ENCODE data around the gene KCNE2. TPM values are rescaled to one million over a fixed set of nuclear protein-coding genes. Genes with fewer than 3 reads are reported as not detected.

The KCNE2 gene
- total and polyA plus RNA-seq, 10 donors = 0.13 TPM; not detected in 9

DNA sequence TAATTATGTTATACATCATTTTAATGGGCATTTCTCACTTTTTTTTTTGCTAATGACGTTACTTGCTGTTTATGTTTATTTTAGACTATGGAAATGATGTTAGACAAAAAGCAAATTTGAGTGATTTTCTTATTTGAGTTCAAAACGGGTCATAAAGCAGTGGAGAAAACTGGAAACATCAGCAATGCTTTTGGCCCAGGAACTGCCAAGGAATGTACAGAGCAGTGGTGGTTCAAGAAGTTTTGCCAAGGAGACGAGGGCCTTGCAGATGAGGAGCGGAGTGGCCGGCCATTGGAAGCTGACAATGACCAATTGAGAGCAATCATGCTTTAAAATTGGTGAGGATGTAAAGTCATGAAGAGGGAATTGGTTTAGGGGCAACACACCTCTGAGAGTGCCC is 32.1 kb upstream of the KCNE2 start:
- intact Hi-C loops (cut with DNase I; ENCODE audit: low total_unique reads) = no loop called here
- DNase-seq = no peak
- H3K27ac ChIP-seq = no peak overlapping the region
- WGBS, 5 donors = 78 to 85% (median 83%) methylated on average over 5 of the region's 5 CpGs
- peaks cover 0 to 11% (median 0%) of the 10 kb centered on the region in 8 donors for H3K9me3 ChIP-seq
- no peaks in the 10 kb centered on the region for H3K36me3 ChIP-seq
- H3K4me1 ChIP-seq = peaks cover 0 to under 1% (median 0%) of the 10 kb centered on the region in 6 donors
- H3K27me3 ChIP-seq (replicated peaks in 1 of 7) = no peaks in the 10 kb centered on the region
- TF ChIP-seq POLR2A (IDR thresholded peaks at IDR 0.05) (no peak), POLR2AphosphoS5 (IDR thresholded peaks at IDR 0.05) (no peak)
- TF ChIP-seq, protein P1, sequence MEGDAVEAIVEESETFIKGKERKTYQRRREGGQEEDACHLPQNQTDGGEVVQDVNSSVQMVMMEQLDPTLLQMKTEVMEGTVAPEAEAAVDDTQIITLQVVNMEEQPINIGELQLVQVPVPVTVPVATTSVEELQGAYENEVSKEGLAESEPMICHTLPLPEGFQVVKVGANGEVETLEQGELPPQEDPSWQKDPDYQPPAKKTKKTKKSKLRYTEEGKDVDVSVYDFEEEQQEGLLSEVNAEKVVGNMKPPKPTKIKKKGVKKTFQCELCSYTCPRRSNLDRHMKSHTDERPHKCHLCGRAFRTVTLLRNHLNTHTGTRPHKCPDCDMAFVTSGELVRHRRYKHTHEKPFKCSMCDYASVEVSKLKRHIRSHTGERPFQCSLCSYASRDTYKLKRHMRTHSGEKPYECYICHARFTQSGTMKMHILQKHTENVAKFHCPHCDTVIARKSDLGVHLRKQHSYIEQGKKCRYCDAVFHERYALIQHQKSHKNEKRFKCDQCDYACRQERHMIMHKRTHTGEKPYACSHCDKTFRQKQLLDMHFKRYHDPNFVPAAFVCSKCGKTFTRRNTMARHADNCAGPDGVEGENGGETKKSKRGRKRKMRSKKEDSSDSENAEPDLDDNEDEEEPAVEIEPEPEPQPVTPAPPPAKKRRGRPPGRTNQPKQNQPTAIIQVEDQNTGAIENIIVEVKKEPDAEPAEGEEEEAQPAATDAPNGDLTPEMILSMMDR (IDR thresholded peaks at IDR 0.05 in 8 of 11, conservative IDR thresholded peaks at IDR 0.05 in 3 of 11) = no peak
- H3K4me3 ChIP-seq = no peak overlapping the region

DNA sequence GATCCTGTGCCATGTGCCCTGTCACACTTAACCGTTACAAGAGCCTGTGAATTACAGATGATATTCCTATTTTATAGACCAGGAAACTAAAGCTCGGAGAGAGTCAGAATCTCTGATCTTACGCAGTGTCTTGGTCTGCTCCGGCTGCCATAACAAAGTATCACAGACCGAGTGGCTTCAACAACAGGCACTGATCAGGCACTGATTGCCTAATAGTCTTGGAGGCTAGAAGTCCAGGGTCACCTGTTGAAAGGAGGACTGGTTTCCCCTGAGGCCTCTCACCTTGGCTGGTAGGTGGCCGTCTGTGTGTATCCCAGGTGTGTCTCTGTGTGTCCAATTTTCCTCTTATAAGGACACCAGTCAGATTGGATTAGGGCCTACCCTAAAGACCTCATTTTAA is 31.5 kb upstream of the KCNE2 start:
- Histone ChIP-seq H3K27me3 (replicated peaks in 1 of 7) (no peaks in the 10 kb centered on the region), H3K36me3 (no peaks in the 10 kb centered on the region), H3K27ac (no peak overlapping the region), H3K4me3 (no peak overlapping the region), H3K9me3 (peaks cover 0 to 11% (median 0%) of the 10 kb centered on the region in 8 donors), H3K4me1 (peaks cover 0 to 5% (median 0%) of the 10 kb centered on the region in 6 donors)
- TF ChIP-seq, protein P1 (IDR thresholded peaks at IDR 0.05 in 8 of 11, conservative IDR thresholded peaks at IDR 0.05 in 3 of 11) = no peak
- no peak for TF ChIP-seq POLR2AphosphoS5 (IDR thresholded peaks at IDR 0.05)
- TF ChIP-seq POLR2A (IDR thresholded peaks at IDR 0.05) = no peak
- 87 to 96% (median 94%) methylated on average over 6 of the region's 6 CpGs for WGBS, 5 donors
- DNase-seq = no peak
- intact Hi-C loops (cut with DNase I; ENCODE audit: low total_unique reads) = no loop called here

DNA sequence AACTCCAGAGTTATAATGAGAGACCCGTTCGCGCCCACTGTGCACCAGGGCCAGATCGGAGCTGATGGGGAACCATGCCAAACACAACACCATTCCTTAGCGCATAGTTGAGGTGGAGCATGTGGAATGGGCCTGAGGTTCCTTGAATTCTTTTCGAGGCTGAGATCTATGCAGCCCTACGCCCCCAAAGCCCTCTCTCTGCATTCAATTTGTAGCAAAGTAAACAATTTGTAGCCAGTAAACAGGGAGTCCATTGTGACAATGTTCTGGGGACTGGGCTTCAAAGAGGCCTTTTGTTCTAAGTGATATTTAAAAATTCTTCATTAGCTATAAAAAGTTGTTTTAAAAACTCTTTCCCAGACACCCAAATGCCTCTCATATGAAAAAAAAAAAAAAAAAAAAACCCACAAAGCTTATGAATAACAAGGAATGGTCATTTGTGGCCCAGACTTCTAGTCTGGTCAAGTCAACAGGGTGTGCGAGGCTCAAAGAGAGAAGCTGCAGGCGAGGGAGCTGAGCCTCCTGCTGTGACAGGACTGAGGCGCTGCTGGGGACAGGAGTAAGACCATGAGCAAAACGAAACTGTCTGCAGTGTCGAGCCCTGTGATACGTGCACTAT is 30.6 kb upstream of the KCNE2 start:
- TF ChIP-seq, protein P1 (IDR thresholded peaks at IDR 0.05 in 8 of 11, conservative IDR thresholded peaks at IDR 0.05 in 3 of 11) = no peak
- no peak overlapping the region for H3K27ac ChIP-seq
- peaks cover 0 to 5% (median 0%) of the 10 kb centered on the region in 6 donors for H3K4me1 ChIP-seq
- 89 to 93% (median 90%) methylated on average over 13 of the region's 13 CpGs for WGBS, 5 donors
- H3K9me3 ChIP-seq = peaks cover 0 to 11% (median 0%) of the 10 kb centered on the region in 8 donors
- H3K27me3 ChIP-seq (replicated peaks in 1 of 7) = no peaks in the 10 kb centered on the region
- H3K36me3 ChIP-seq = no peaks in the 10 kb centered on the region
- intact Hi-C loops (cut with DNase I; ENCODE audit: low total_unique reads) = no loop called here
- no peak overlapping the region for H3K4me3 ChIP-seq
- DNase-seq = no peak

DNA sequence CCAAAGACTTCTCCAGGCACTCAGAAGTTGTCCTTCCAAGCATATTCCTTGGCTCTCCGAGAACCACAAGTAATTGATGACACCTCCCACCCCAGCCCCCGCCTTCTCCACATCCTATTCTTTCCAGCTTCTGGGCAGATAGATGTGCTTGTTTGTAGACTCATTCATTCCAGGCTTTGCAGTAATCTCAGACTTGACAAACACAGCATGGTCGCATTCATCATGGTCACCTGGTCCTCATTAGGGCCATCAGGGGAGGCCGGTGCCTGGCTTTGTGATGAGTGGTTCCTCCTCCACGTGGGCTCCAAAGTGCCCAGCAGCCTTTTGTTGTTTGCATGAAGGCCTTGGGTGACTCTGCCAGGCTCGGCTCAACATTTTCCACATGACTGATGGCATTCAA is 28.5 kb upstream of the KCNE2 start:
- DNase-seq = no peak
- intact Hi-C loops (cut with DNase I; ENCODE audit: low total_unique reads) = no loop called here
- peaks cover 0 to 5% (median 0%) of the 10 kb centered on the region in 6 donors for H3K4me1 ChIP-seq
- H3K36me3 ChIP-seq = no peaks in the 10 kb centered on the region
- H3K9me3 ChIP-seq = no peaks in the 10 kb centered on the region
- TF ChIP-seq POLR2A (IDR thresholded peaks at IDR 0.05) (no peak), POLR2AphosphoS5 (IDR thresholded peaks at IDR 0.05) (no peak)
- TF ChIP-seq, protein P1 (IDR thresholded peaks at IDR 0.05 in 8 of 11, conservative IDR thresholded peaks at IDR 0.05 in 3 of 11) = no peak
- 74 to 89% (median 86%) methylated on average over 6 of the region's 6 CpGs for WGBS, 5 donors
- no peak overlapping the region for H3K4me3 ChIP-seq
- no peaks in the 10 kb centered on the region for H3K27me3 ChIP-seq (replicated peaks in 1 of 7)
- no peak overlapping the region for H3K27ac ChIP-seq
